Choroid plexus epithelial cell (primary cell): ENCODE measurements around the gene SLC7A14.
A peak's percentile ranks its signal among the peaks of the same experiment; 100 is the strongest.

Experiments
- DNase-seq: peaks from one replicate; pipeline ENCODE4 v3.0.0-alpha.2; 2010; ENCODE audit warnings: low read depth
- H3K4me3 ChIP-seq: 2 replicates; pipeline ENCODE4 v1.5.1; 2011; ENCODE audit warnings: low read depth, mild to moderate bottlenecking, control low read depth, low read length, moderate library complexity
- CTCF ChIP-seq: conservative IDR thresholded peaks from 2 replicates; pipeline ENCODE4 v1.5.1; 2011; ENCODE audit warnings: low read depth, mild to moderate bottlenecking, control low read depth, inconsistent platforms, low read length, moderate library complexity

SLC7A14 gene

DNA sequence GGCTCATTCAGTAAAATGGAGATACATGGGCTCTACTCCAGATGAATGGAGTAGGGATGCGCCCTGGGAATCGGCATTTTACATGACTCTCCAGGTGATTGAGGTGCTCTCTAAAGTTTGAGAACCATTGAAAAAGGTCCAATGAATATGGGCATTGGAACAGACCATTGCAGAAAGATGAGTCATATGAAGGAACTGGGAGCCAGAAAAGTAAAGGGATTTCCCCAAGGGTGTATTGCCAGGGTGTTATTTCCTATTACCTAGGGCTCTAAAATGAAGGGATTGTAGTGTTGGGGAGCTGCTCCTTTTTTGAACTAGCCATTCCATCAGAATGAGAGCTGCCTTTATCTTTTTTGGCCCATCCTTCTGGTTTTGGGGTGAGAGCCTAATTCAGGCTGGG lies 145.5 kb downstream of the SLC7A14 start:
- TF ChIP-seq CTCF = no peak
- DNase-seq = peak; percentile 58

DNA sequence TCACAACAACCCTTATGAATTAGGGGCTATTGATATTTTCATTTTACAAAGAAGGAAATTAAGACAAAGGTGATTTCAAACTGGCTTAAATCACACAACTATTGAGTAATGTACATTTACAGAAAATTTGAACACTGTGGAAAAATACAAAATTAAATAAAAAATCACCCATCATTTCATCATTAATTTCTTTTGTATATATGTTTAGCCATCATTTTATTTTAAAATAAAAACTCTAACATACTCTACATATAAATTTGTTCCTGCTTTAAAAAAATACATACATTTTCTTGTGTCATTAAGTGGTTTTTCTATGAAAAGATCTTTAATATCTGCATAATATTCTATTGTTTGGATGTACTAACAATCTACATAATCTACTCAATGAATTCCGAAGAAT lies 147.0 kb downstream of the SLC7A14 start:
- no peak for DNase-seq
- no peak overlapping the region for H3K4me3 ChIP-seq
- TF ChIP-seq CTCF = no peak

More for the DNA sequence above, 145.5 kb downstream of the SLC7A14 start:
- H3K4me3 ChIP-seq = no peak overlapping the region

GRCh38 chr3:170437696-170438407 lies 148.0 kb downstream of the SLC7A14 start:
- no peak for DNase-seq
- TF ChIP-seq CTCF = no peak
- H3K4me3 ChIP-seq = no peak overlapping the region

DNA sequence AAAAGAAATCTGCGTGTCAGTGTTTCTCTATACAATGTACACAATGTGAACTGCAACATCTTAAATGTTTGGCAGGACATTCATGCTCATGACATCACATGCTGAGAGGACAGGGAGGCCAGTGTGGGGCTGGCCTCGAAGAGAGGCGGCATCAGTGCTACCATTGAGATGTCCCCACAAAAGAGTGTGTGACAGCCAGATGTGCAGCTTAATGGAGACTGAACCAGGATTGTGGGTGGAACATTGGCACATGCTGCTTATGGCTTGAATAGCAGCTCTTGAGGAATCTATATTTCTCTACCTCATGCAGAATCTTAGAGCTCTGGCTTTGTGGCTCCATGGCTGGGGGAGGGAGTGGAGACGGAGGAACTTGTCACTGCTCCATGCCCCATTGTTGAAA lies 148.7 kb downstream of the SLC7A14 start:
- no peak for DNase-seq
- TF ChIP-seq CTCF = no peak
- no peak overlapping the region for H3K4me3 ChIP-seq

DNA sequence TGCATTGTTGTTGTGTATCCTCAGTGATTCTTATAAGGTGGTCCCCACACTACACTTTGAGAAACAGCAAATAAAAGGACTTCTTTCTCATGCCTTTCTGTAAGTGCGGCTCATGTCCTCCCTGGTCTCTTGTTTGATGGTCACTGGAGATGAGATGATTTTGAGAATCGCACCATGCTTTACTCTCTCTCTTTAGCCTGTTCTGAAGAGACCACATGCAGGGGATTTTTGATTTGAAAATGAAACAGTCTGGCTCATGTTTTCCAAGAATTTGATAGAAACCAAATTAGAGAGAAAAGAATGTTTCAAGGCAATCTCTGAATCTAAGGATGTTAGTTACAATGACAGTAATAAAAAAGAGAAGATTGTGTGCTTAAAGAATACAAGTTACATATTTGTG lies 149.2 kb downstream of the SLC7A14 start:
- no peak for DNase-seq

GRCh38 chr3:170432416-170432815 lies 153.5 kb downstream of the SLC7A14 start:
- DNase-seq = no peak
- no peak for TF ChIP-seq CTCF
- H3K4me3 ChIP-seq = no peak overlapping the region

More for the DNA sequence above, 149.2 kb downstream of the SLC7A14 start:
- TF ChIP-seq CTCF = no peak
- no peak overlapping the region for H3K4me3 ChIP-seq

DNA sequence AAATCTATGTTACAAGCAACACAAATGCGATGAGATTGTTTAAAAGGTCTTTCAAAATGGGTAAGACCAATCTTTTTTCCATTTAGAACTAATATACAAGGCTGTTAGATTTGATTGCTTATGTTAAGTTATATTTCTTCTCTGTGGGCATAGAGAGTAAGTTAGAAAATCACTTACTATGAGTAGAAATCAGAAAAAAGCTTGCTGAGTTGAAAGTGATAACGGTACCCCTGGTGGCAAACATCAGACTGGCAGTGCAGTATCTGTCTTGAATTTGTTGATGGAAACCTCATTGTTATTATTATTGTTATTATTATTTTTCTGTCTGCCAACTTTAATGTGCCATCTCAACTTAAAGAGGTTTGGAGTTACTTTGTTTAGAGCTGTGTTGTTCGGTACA lies 154.8 kb downstream of the SLC7A14 start:
- TF ChIP-seq CTCF = peak; percentile 37
- no peak for DNase-seq
- H3K4me3 ChIP-seq = no peak overlapping the region
